Activated naive CD4-positive, alpha-beta T cell treated with anti-CD3 and anti-CD28 coated beads, Interleukin-2, amount 50 U/mL, for 16 hours (primary cell): Measurements from ENCODE around the gene REG1B.
"Not testable (repeated sequence)": the region's sequence is repeated elsewhere in the genome, so short reads cannot be mapped to it uniquely, and the experiment has no call there.

Source experiments
- DNase-seq: peaks from one replicate; pipeline ENCODE4 v3.0.0-alpha.2; 2020

REG1B gene

DNA sequence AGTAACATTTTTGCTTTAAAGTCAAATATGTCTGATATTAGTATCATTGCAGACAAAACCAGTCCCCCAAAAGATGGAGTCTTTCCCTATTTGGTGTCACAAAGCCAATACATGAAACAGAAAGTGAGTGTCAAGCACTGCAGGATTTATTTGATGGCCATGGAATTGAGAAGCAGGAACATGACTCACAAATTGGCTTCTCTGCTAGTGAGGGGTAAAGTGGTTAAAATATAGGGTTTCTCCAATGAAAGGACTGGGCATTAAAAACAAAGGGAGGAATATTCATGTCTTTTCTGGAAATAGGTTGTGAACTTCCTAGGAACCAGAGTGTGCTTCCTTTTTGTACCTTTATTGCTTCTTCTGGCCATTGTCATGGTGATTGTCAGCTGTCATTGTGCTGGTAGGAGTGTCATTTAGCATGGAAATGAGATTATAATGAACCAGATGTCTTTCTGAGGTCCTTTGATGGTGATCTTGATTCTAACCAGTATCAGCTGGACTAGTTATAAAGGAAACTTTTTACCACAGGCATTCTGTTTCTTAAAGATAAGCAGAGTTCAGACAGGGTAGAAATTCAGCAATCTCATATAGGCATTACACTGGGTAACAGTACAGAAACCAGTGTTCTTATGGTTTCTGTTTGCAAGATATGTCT is 4.1 kb downstream of the REG1B start:
- no peak for DNase-seq

DNA sequence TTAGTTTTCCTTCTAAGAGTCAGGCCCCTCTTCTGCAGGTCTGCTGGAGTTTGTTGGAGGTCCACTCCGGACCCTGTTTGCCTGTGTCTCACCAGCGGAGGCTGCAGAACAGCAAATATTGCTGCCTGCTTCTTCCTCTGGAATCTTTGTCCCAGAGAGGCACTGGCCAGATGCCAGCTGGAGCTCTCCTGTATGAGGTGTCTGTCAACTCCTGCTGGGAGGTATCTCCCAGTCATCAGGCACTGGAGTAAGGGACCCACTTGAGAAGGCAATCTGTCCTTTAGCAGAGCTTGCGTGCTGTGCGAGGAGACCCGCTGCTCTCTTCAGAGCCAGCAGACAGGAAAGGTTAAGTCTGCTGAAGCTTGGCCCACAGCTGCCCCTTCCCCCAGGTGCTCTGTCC is 4.8 kb downstream of the REG1B start:
- no peak for DNase-seq

DNA sequence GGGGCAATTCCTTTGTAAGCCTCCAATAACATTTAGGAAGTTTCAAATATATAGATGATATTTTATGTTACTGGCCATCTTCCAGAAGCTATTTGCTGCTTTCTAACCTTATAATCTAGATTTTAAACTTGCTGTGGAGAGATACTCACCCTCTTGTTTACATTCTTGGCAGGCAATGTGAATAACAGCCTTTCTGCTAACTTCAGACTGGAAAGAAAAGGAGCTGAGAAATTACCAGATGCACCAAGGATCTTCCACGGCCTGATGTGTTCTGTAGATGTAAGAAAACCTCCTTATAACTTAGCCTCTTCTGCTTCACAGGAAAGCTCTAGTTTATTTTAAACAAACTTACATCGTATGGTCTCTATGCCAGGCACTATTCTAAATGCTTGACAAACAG is 16.7 kb downstream of the REG1B start:
- no peak for DNase-seq

- no peak for DNase-seq
Measured at GRCh38 chr2:79065201-79065600, 22.6 kb downstream of the REG1B start.

DNA sequence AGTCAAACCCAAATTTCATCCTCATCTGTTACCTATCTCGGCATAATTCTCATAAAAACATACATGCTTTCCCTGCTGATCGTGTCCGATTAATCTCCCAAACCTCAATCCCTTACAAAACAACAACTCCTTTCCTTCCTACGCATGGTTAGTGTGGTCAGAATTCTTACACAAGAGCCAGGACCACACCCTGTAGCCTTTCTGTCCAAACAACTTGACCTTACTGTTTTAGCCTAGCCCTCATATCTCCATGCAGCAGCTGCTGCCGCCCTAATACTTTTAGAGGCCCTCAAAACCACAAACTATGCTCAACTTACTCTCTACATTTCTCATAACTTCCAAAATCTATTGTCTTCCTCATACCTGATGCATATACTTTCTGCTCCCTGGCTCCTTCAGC is 33.0 kb downstream of the REG1B start:
- not testable (repeated sequence) for DNase-seq

- DNase-seq: not testable (repeated sequence)
Measured at GRCh38 chr2:79053486-79053885, 34.3 kb downstream of the REG1B start.

DNA sequence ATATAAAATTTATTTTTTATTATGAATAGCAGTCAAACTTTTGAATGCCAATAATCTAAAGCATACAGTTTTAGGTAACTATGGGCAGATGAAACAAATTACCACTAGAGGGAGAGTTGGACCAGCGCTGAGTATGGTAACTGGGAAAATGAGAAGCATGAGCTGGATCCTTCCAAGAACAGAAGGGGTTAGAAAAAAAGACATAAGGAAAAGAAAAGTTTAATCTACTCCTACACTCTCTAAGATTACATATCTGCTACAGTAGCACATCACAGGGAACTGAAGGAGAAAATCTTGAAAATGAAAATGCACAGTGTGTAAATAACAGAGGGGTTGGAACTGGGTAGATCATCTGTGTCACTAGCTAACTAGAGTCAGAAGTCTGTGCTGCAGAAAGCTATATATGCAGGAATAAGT is 46.8 kb downstream of the REG1B start:
- no peak for DNase-seq

GRCh38 chr2:79039944-79040343 is 47.8 kb downstream of the REG1B start:
- no peak for DNase-seq
